Trophoblast cell (in vitro differentiated cells and primary cell): ENCODE data around the gene CLEC16A.

Experiments
- DNase-seq, 2 donors: peaks; one replicate each; pipeline ENCODE4 v3.0.0-alpha.2; 2016
- H2AFZ ChIP-seq: 2 replicates; pipeline ENCODE4 v1.6.1; 2013; ENCODE audit warnings: low read length, moderate library complexity, mild to moderate bottlenecking; ENCODE audit not compliant: insufficient read depth, poor library complexity
- H2AK5ac ChIP-seq: 2 replicates; pipeline ENCODE4 v1.6.1; 2013; ENCODE audit warnings: mild to moderate bottlenecking, low read length
- H2BK120ac ChIP-seq: 2 replicates; pipeline ENCODE4 v1.6.1; 2013; ENCODE audit warnings: low read length, mild to moderate bottlenecking, moderate library complexity; ENCODE audit not compliant: insufficient read depth, poor library complexity
- H2BK12ac ChIP-seq: 2 replicates; pipeline ENCODE4 v1.6.1; 2013; ENCODE audit warnings: mild to moderate bottlenecking, low read length, moderate library complexity
- H2BK5ac ChIP-seq: 2 replicates; pipeline ENCODE4 v1.6.1; 2013; ENCODE audit warnings: low read length, low read depth, moderate library complexity, mild to moderate bottlenecking; ENCODE audit not compliant: poor library complexity
- H3K14ac ChIP-seq: 2 replicates; pipeline ENCODE4 v1.6.1; 2013; ENCODE audit warnings: mild to moderate bottlenecking, low read length
- H3K18ac ChIP-seq: 2 replicates; pipeline ENCODE4 v1.6.1; 2013; ENCODE audit warnings: mild to moderate bottlenecking, low read length
- H3K23ac ChIP-seq: 2 replicates; pipeline ENCODE4 v1.6.1; 2013; ENCODE audit warnings: low read length
- H3K27ac ChIP-seq: 2 replicates; pipeline ENCODE4 v1.5.1; 2013; ENCODE audit warnings: low read depth, mild to moderate bottlenecking, inconsistent platforms, low read length, moderate library complexity
- H3K27me3 ChIP-seq: 2 replicates; pipeline ENCODE4 v1.6.1; 2013; ENCODE audit warnings: inconsistent platforms, mild to moderate bottlenecking, low read length, moderate library complexity; ENCODE audit not compliant: insufficient read depth
- H3K36me3 ChIP-seq, 2 experiments: 1 replicate in 1 of 2; 2 replicates in 1 of 2; pipeline ENCODE4 v1.6.1; 2013; ENCODE audit warnings: low read length in 2 of 2, mild to moderate bottlenecking in 2 of 2, moderate library complexity in 1 of 2; ENCODE audit not compliant: insufficient read depth in 2 of 2, control insufficient read depth in 1 of 2
- H3K4ac ChIP-seq: 2 replicates; pipeline ENCODE4 v1.6.1; 2013; ENCODE audit warnings: low read depth, mild to moderate bottlenecking, low read length, moderate library complexity
- H3K4me1 ChIP-seq, 2 experiments: 1 replicate in 1 of 2; 2 replicates in 1 of 2; pipeline ENCODE4 v1.6.1; 2013; ENCODE audit warnings: low read length in 2 of 2, mild to moderate bottlenecking in 2 of 2, moderate library complexity in 1 of 2; ENCODE audit not compliant: insufficient read depth in 2 of 2, control insufficient read depth in 1 of 2
- H3K4me2 ChIP-seq: 2 replicates; pipeline ENCODE4 v1.6.1; 2013; ENCODE audit warnings: inconsistent platforms, mild to moderate bottlenecking, low read length, moderate library complexity
- H3K4me3 ChIP-seq: 2 replicates; pipeline ENCODE4 v1.5.1; 2013; ENCODE audit warnings: mild to moderate bottlenecking, low read depth, low read length, inconsistent platforms
- H3K79me1 ChIP-seq: one replicate; pipeline ENCODE4 v1.6.1; 2013; ENCODE audit warnings: low read length
- H3K79me2 ChIP-seq: 2 replicates; pipeline ENCODE4 v1.6.1; 2013; ENCODE audit warnings: low read length, mild to moderate bottlenecking; ENCODE audit not compliant: control insufficient read depth, insufficient read depth, poor library complexity
- H3K9ac ChIP-seq: 2 replicates; pipeline ENCODE4 v1.6.1; 2013; ENCODE audit warnings: mild to moderate bottlenecking, low read length
- H3K9me3 ChIP-seq: 2 replicates; pipeline ENCODE4 v1.6.1; 2013; ENCODE audit warnings: low read depth, mild to moderate bottlenecking, control low read depth, inconsistent platforms, low read length; ENCODE audit not compliant: insufficient read depth
- H4K12ac ChIP-seq: 2 replicates; pipeline ENCODE4 v1.6.1; 2013; ENCODE audit warnings: low read depth, mild to moderate bottlenecking, low read length, moderate library complexity
- H4K8ac ChIP-seq: 2 replicates; pipeline ENCODE4 v1.6.1; 2013; ENCODE audit warnings: low read depth, mild to moderate bottlenecking, low read length, moderate library complexity
- H4K91ac ChIP-seq: one replicate; pipeline ENCODE4 v1.6.1; 2013; ENCODE audit warnings: low read depth, mild to moderate bottlenecking, low read length, moderate library complexity
- WGBS: extraction: QIAGEN DNeasy Blood & Tissue Kit; methylation state at CpG from one replicate; pipeline ENCODE4 v1.1.7; 2013; ENCODE audit warnings: missing lambda C conversion rate; ENCODE audit not compliant: insufficient read length, insufficient coverage; ENCODE audit errors: extremely low coverage; 5-methylcytosine and 5-hydroxymethylcytosine counted together

CLEC16A gene

GRCh38 chr16:11147754-11148444, 203.5 kb downstream of the CLEC16A start:
- no peak overlapping the region for H2BK12ac ChIP-seq
- no peak overlapping the region for H3K23ac ChIP-seq
- no CpG with 5 or more reads among the region's 8 CpGs for WGBS
- no peak overlapping the region for H2BK120ac ChIP-seq
- H3K27ac ChIP-seq: no peak overlapping the region
- no peak overlapping the region for H2AK5ac ChIP-seq
- H3K14ac ChIP-seq: no peak overlapping the region
- H3K79me1 ChIP-seq: no peaks in the 10 kb centered on the region
- H4K12ac ChIP-seq: no peak overlapping the region
- no peak overlapping the region for H2AFZ ChIP-seq
- no peak overlapping the region for H3K18ac ChIP-seq
- no peak overlapping the region for H2BK5ac ChIP-seq
- no peak overlapping the region for H3K4me3 ChIP-seq
- peaks cover 6 to 7% of the 10 kb centered on the region in 2 experiments for H3K4me1 ChIP-seq
- H3K9me3 ChIP-seq: peaks cover 2% of the 10 kb centered on the region
- no peaks in the 10 kb centered on the region for H3K27me3 ChIP-seq
- no peak overlapping the region for H4K8ac ChIP-seq
- no peak overlapping the region for H3K9ac ChIP-seq
- H3K4ac ChIP-seq: no peak overlapping the region
- H3K79me2 ChIP-seq: no peaks in the 10 kb centered on the region
- no peak overlapping the region for H4K91ac ChIP-seq
- no peak for DNase-seq
- no peak overlapping the region for H3K4me2 ChIP-seq
- no peaks in the 10 kb centered on the region for H3K36me3 ChIP-seq

DNA sequence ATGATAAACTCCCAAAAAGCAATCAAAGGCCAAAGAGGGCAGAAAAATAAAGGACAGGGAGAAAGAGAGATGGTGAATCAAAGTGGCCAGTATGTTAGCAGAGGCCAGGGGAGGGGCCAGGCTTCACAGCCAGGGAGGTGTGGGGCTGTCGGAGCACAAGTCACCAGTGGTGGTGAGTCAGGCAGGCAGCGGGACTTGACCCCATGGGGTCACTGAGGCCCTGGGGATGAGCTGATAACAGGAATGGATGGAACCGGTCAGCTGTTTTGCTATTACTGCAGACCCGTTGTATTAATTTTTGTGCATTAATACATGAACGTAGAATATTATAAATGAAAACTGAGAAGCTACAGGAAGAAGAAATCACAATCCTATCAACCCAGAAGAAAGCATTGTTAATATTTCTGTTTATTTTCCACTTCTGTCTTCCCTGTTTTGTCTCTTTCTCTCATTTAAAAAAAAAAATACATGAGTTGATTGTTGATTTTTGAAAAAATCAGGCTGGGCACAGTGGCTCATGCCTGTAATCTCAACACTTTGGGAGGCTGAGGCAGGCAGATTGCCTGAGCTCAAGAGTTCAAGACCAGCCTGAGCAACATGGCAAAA, 204.8 kb downstream of the CLEC16A start:
- Histone ChIP-seq H4K91ac (no peak overlapping the region), H3K23ac (no peak overlapping the region), H2BK120ac (no peak overlapping the region), H3K14ac (no peak overlapping the region), H3K27ac (no peak overlapping the region), H3K18ac (no peak overlapping the region), H3K4ac (no peak overlapping the region), H2BK5ac (no peak overlapping the region), H3K79me2 (no peaks in the 10 kb centered on the region), H3K36me3 (no peaks in the 10 kb centered on the region), H4K12ac (no peak overlapping the region), H3K4me3 (no peak overlapping the region), H4K8ac (no peak overlapping the region), H3K4me2 (no peak overlapping the region), H2BK12ac (no peak overlapping the region), H2AFZ (no peak overlapping the region), H3K27me3 (no peaks in the 10 kb centered on the region), H3K4me1 (peaks cover 6 to 7% of the 10 kb centered on the region in 2 experiments), H3K79me1 (no peaks in the 10 kb centered on the region), H3K9me3 (peaks cover 2% of the 10 kb centered on the region), H3K9ac (no peak overlapping the region), H2AK5ac (no peak overlapping the region)
- no CpG with 5 or more reads among the region's 5 CpGs for WGBS
- DNase-seq: no peak

DNA sequence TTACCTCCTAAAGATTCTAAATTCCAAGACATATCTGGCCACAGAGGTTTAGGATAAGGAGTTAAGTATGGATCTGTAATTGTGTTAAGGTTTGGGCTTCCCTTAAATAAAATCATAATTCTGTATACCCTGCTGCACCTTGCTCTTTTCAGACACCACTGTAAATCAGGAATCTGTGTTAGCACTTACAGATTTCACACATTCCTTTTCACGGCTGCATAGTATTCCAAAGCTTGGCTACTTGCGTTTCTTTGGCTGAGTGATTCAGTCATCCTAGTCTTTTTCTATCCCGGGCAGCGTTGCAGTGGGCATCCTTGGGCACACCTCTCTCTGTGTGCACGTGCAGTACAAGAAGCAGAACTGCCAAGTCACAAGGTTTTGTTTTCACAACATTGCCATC, 205.8 kb downstream of the CLEC16A start:
- Histone ChIP-seq H3K4ac (no peak overlapping the region), H3K9me3 (peaks cover 2% of the 10 kb centered on the region), H3K36me3 (no peaks in the 10 kb centered on the region), H3K27ac (no peak overlapping the region), H3K18ac (no peak overlapping the region), H2BK120ac (no peak overlapping the region), H3K23ac (no peak overlapping the region), H3K4me2 (no peak overlapping the region), H2BK12ac (no peak overlapping the region), H3K79me2 (no peaks in the 10 kb centered on the region), H3K4me3 (no peak overlapping the region), H4K8ac (no peak overlapping the region), H2BK5ac (no peak overlapping the region), H3K9ac (no peak overlapping the region), H4K12ac (no peak overlapping the region), H3K27me3 (no peaks in the 10 kb centered on the region), H2AK5ac (no peak overlapping the region), H3K4me1 (peaks cover 7 to 10% of the 10 kb centered on the region in 2 experiments), H4K91ac (no peak overlapping the region), H3K14ac (no peak overlapping the region), H3K79me1 (no peaks in the 10 kb centered on the region), H2AFZ (no peak overlapping the region)
- no peak for DNase-seq
- no CpG with 5 or more reads among the region's 5 CpGs for WGBS

- H4K12ac ChIP-seq: no peak overlapping the region
- H4K8ac ChIP-seq: no peak overlapping the region
- H3K4me2 ChIP-seq: no peak overlapping the region
- no peak overlapping the region for H2AK5ac ChIP-seq
- no peaks in the 10 kb centered on the region for H3K79me1 ChIP-seq
- no peak overlapping the region for H3K9ac ChIP-seq
- no peaks in the 10 kb centered on the region for H3K27me3 ChIP-seq
- no peak for DNase-seq
- no peak overlapping the region for H3K14ac ChIP-seq
- peaks cover 10 to 16% of the 10 kb centered on the region in 2 experiments for H3K4me1 ChIP-seq
- H2BK120ac ChIP-seq: no peak overlapping the region
- H3K4ac ChIP-seq: no peak overlapping the region
- H3K9me3 ChIP-seq: peaks cover 2% of the 10 kb centered on the region
- no peaks in the 10 kb centered on the region for H3K36me3 ChIP-seq
- no peak overlapping the region for H3K23ac ChIP-seq
- H3K27ac ChIP-seq: no peak overlapping the region
- H3K79me2 ChIP-seq: no peaks in the 10 kb centered on the region
- no peak overlapping the region for H4K91ac ChIP-seq
- H3K4me3 ChIP-seq: no peak overlapping the region
- WGBS: no CpG with 5 or more reads among the region's 9 CpGs
- H2AFZ ChIP-seq: no peak overlapping the region
- H2BK12ac ChIP-seq: no peak overlapping the region
- H3K18ac ChIP-seq: no peak overlapping the region
- no peak overlapping the region for H2BK5ac ChIP-seq
These were observed 207.0 kb downstream of the CLEC16A start for GRCh38 chr16:11151156-11151884.
